GM12878 (cell line): ENCODE measurements around the gene MRTFA. TPM values are rescaled to one million over a fixed set of nuclear protein-coding genes. Genes with fewer than 3 reads are reported as not detected.

ENCODE experiments used
- ATAC-seq: fragments of 200-7000 bp; cut with Tn5 transposase; 3 replicates; pipeline ENCODE4 v1.9.1; 2020; ENCODE audit warnings: mild to moderate bottlenecking, moderate library complexity
- BruUV-seq: library from RNA; stranded (reverse); fragments of 400-500 nt; replicated peaks from 2 replicates; lab custom pipeline; 2021; lab: Mats Ljungman, UMichigan
- CTCF ChIA-PET: fragments of 300-600 bp; sonication (Branson Sonifier 250); formaldehyde crosslinking; extraction: SDS; loops from one replicate; lab custom pipeline; 2021; ENCODE audit warnings: inconsistent platforms; lab: Yijun Ruan, JAX
- POLR2A ChIA-PET: fragments of 350-600 bp; formaldehyde crosslinking; extraction: SDS; loops from one replicate; lab custom pipeline; 2021; ENCODE audit warnings: inconsistent platforms; lab: Charles Lee
- RAD21 ChIA-PET: fragments of 300-600 bp; sonication (Branson Sonifier 250); formaldehyde crosslinking; loops from one replicate; lab custom pipeline; 2023; ENCODE audit warnings: antibody characterized with exemption; ENCODE audit not compliant: unreplicated experiment; lab: Charles Lee
- SMC1A ChIA-PET: fragments of 300-600 bp; sonication (Branson Sonifier 250); formaldehyde crosslinking; loops from one replicate; lab custom pipeline; 2023; ENCODE audit not compliant: unreplicated experiment, uncharacterized antibody; lab: Charles Lee
- DNase-seq: peaks from one replicate; pipeline ENCODE4 v3.0.0-alpha.2; 2011; ENCODE audit warnings: low read depth, low spot score
- FAIRE-seq: peaks from 3 replicates; lab custom pipeline; 2011; peaks lifted over from hg19 to GRCh38; lab: Jason Lieb, UNC
- H2AFZ ChIP-seq: 2 replicates; pipeline ENCODE4 v1.6.0; 2011; ENCODE audit warnings: low read depth, low read length, control low read depth; ENCODE audit not compliant: control insufficient read depth
- H3K27ac ChIP-seq: 2 replicates; pipeline ENCODE4 v1.5.1; 2011; ENCODE audit warnings: control low read depth; ENCODE audit not compliant: control insufficient read depth, insufficient read depth
- H3K27me3 ChIP-seq, 2 experiments: replicated peaks in 1 of 2; 2 replicates each; pipeline versions ENCODE4 v1.6.0 to v1.6.1; 2011; ENCODE audit warnings: low read length in 1 of 2; ENCODE audit not compliant: control insufficient read depth in 2 of 2, insufficient read depth in 2 of 2
- H3K36me3 ChIP-seq, 2 experiments: 2 replicates each; pipeline ENCODE4 v1.5.1; 2011; ENCODE audit warnings: low read length in 1 of 2; ENCODE audit not compliant: control insufficient read depth in 2 of 2, insufficient read depth in 2 of 2
- H3K4me1 ChIP-seq: 2 replicates; pipeline ENCODE4 v1.6.1; 2011; ENCODE audit warnings: mild to moderate bottlenecking, low read length, moderate library complexity, mixed read lengths; ENCODE audit not compliant: control insufficient read depth, insufficient read depth
- H3K4me2 ChIP-seq: 2 replicates; pipeline ENCODE4 v1.6.0; 2011; ENCODE audit warnings: control low read depth; ENCODE audit not compliant: control insufficient read depth, insufficient read depth
- H3K4me3 ChIP-seq: fragments of 200-600 bp; sonication (generic); 2 replicates; pipeline ENCODE4 v1.5.1; 2016
- H3K79me2 ChIP-seq: 2 replicates; pipeline ENCODE4 v1.6.0; 2011; ENCODE audit warnings: low read length; ENCODE audit not compliant: control insufficient read depth, insufficient read depth
- H3K9ac ChIP-seq: 2 replicates; pipeline ENCODE4 v1.8.0; 2011; ENCODE audit warnings: low read length, control low read depth, mixed read lengths; ENCODE audit not compliant: control insufficient read depth, insufficient read depth
- H3K9me3 ChIP-seq: replicated peaks from 3 replicates; pipeline ENCODE4 v1.5.1; 2011; ENCODE audit warnings: mild to moderate bottlenecking, low read length; ENCODE audit not compliant: control insufficient read depth, insufficient read depth
- H4K20me1 ChIP-seq: 2 replicates; pipeline ENCODE4 v1.6.0; 2011; ENCODE audit not compliant: control insufficient read depth, insufficient read depth
- EP300 ChIP-seq, 2 experiments: fragments of 150-350 bp in 1 of 2; IDR thresholded peaks; 2 replicates each; pipeline ENCODE4 v1.6.1; 2011 to 2012; ENCODE audit warnings: low read depth in 2 of 2, low read length in 2 of 2, borderline replicate concordance in 1 of 2, improper control_type of control experiment in 1 of 2, inconsistent platforms in 1 of 2; ENCODE audit not compliant: control insufficient read depth in 1 of 2
- ETV6 ChIP-seq, 2 experiments: fragments of 450-650 bp in 1 of 2; IDR thresholded peaks in 1 of 2; conservative IDR thresholded peaks in 1 of 2; 2 replicates each; pipeline ENCODE4 v1.6.1; 2014; ENCODE audit warnings: antibody characterized with exemption in 1 of 2, borderline replicate concordance in 1 of 2, low read depth in 1 of 2, mild to moderate bottlenecking in 1 of 2, moderate library complexity in 1 of 2
- KLF5 ChIP-seq: fragments of 450-650 bp; IDR thresholded peaks from 2 replicates; pipeline ENCODE4 v1.6.1; 2014; ENCODE audit warnings: mild to moderate bottlenecking; ENCODE audit not compliant: partially characterized antibody
- NFYA ChIP-seq: IDR thresholded peaks from 2 replicates; pipeline ENCODE4 v1.6.1; 2011; ENCODE audit warnings: low read depth, mild to moderate bottlenecking, low read length, improper control_type of control experiment, borderline replicate concordance
- SPI1 ChIP-seq: IDR thresholded peaks from 2 replicates; pipeline ENCODE4 v1.6.1; 2011; ENCODE audit warnings: low read depth, mild to moderate bottlenecking, low read length, moderate library complexity, borderline replicate concordance; ENCODE audit not compliant: insufficient read depth
- YY1 ChIP-seq: IDR thresholded peaks from 2 replicates; pipeline ENCODE4 v1.6.1; 2011; ENCODE audit warnings: low read depth, mild to moderate bottlenecking, low read length
- ZNF217 ChIP-seq: fragments of 450-650 bp; IDR thresholded peaks from 2 replicates; pipeline ENCODE4 v1.6.1; 2017; ENCODE audit warnings: antibody characterized with exemption, mild to moderate bottlenecking
- WGBS: methylation state at CpG from one replicate; pipeline ENCODE4 v1.1.6; 2016; ENCODE audit warnings: low lambda C conversion rate; ENCODE audit not compliant: insufficient replicate concordance, insufficient coverage; ENCODE audit errors: missing lambda C conversion rate; 5-methylcytosine and 5-hydroxymethylcytosine counted together
- in situ Hi-C: fragments of 300-500 bp; cut with MboI; formaldehyde crosslinking; loops from 9 replicates; pipeline ENCODE4 v1.14.3; 2018; ENCODE audit warnings: mixed read lengths
- intact Hi-C: fragments of 100-400 bp; cut with micrococcal nuclease; formaldehyde crosslinking; loops from one replicate; pipeline ENCODE4 v1.14.2; 2022; ENCODE audit not compliant: unreplicated experiment
- polyA plus RNA-seq, 11 experiments: library from polyadenylated mRNA; depleted of rRNA in 4 of 11; unstranded in 6 of 11; stranded (reverse) in 5 of 11; fragments of >200 nt; fragmentation: Nextera tagmentation in 4 of 11; fragmentation: Illumina TruSeq in 1 of 11; extraction: Ambion mirVana in 4 of 11; extraction: Trizol in 1 of 11; gene quantifications; 1 replicate in 1 of 11; 2 replicates in 10 of 11; pipeline versions ENCODE4 v1.2.1 to v1.2.3, GENCODE V29; 2011 to 2016; ENCODE audit warnings: inconsistent platforms in 2 of 11, missing spikeins in 2 of 11, low read depth in 1 of 11
- total RNA-seq, 4 experiments: library from RNA; depleted of rRNA in 3 of 4; stranded (reverse); fragments of >200 nt in 3 of 4; fragmentation: Illumina TruSeq in 1 of 4; extraction: Trizol in 1 of 4; gene quantifications; 2 replicates each; pipeline versions ENCODE4 v1.2.1 to v1.2.3, GENCODE V29; 2013 to 2021
- TF ChIP-seq, protein P1 (sequence below): IDR thresholded peaks from 2 replicates; pipeline ENCODE4 v1.6.1; 2012; ENCODE audit warnings: low read depth, low read length, improper control_type of control experiment

The MRTFA gene
- total and polyA plus RNA-seq, 10 of the 15 experiments (the other 5 are each of a cell fraction or from before 2014, with no cell fraction given), result 2.0 to 63.9 (median 17.9) TPM

DNA sequence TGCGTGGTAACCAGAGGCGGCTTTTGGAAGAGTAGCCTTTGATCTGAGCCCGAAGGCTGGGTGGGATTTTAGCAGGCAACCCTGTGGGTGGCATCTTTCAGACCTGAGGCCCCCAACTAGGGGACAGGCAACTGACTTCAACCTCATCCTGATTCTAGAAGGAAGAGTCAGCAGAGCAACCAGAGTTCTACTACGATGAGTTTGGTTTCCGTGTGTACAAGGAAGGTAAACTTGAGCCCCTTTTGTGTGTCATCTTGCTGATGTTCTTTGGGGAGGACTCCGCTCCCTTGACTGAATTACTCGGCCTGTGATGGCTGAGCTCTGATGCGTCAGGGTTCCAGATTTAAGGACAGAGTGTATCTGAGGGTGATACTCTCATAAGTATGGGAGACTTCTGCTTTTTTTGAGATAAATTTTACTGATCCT lies 234.5 kb downstream of the MRTFA start:
- ATAC-seq (no peak), FAIRE-seq (no peak), DNase-seq (no peak)
- in situ Hi-C loops (no loop called here), intact Hi-C loops (no loop called here)
- Histone ChIP-seq H3K27ac (peak overlapping the region; percentile 26), H3K4me2 (no peak overlapping the region), H2AFZ (no peak overlapping the region), H3K9me3 (no peaks in the 10 kb centered on the region), H3K9ac (no peak overlapping the region), H3K4me3 (no peak overlapping the region), H4K20me1 (peaks cover 2% of the 10 kb centered on the region; the same call in 1 of the 2 replicates), H3K79me2 (no peaks in the 10 kb centered on the region), H3K36me3 (peaks cover 9 to 18% of the 10 kb centered on the region in 2 experiments), H3K27me3 (no peaks in the 10 kb centered on the region), H3K4me1 (peaks cover 38% of the 10 kb centered on the region)
- SMC1A ChIA-PET, result no interaction called here
- WGBS, result 71% methylated on average over 8 of the region's 8 CpGs
- RAD21 ChIA-PET, result no interaction called here
- BruUV-seq, result no TSS peak
- CTCF ChIA-PET, result no interaction called here
- peak; percentile 40; the same call in 1 of the 2 replicates for TF ChIP-seq SPI1
- no peak for TF ChIP-seq YY1
- POLR2A ChIA-PET, result no interaction called here

DNA sequence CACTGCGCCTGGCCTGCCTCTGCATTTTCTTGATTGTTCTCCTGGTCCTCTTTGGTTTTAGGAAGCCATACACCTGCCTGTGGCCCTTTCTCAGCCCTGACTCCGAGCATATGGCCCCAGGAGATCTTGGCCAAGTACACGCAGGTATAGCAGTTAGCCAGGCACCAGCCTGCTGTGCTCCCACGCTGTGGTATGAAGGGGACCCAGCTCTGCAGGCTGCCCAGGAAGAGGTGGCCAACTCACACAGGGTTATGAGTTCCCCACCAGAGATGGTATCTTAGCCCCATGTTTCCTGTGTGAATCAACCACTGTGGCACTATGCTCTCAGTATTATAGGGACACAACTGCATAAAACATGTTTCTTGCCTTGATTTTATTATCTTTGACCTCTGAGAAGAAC lies 235.0 kb downstream of the MRTFA start:
- POLR2A ChIA-PET, result interaction anchor here (1.2 kb wide), 1 partner anchor 13 kb away, joined by 5 read pairs; no protein-coding TSS in a partner anchor
- no peak for DNase-seq
- intact Hi-C loops, result no loop called here
- 57% methylated on average over 4 of the region's 4 CpGs for WGBS
- SMC1A ChIA-PET, result interaction anchor here (1.6 to 2.9 kb wide), 4 partner anchors 8 to 244 kb away, joined by 3 to 25 read pairs (median 8); no protein-coding TSS in a partner anchor
- CTCF ChIA-PET, result no interaction called here
- Histone ChIP-seq H4K20me1 (peaks cover 2% of the 10 kb centered on the region; the same call in 1 of the 2 replicates), H3K4me3 (no peak overlapping the region), H3K27ac (peak overlapping the region; percentile 26), H3K4me2 (no peak overlapping the region), H2AFZ (no peak overlapping the region), H3K36me3 (peaks cover 8 to 16% of the 10 kb centered on the region in 2 experiments), H3K9ac (no peak overlapping the region), H3K79me2 (no peaks in the 10 kb centered on the region)
- no peak for FAIRE-seq
- in situ Hi-C loops, result no loop called here
- RAD21 ChIA-PET, result no interaction called here
- BruUV-seq, result no TSS peak
- ATAC-seq, result no peak
- no peak for TF ChIP-seq ZNF217
- no peak for TF ChIP-seq EP300 (IDR thresholded peaks at IDR 0.05; ENCODE audit: borderline replicate concordance in 1 of 2, control insufficient read depth in 1 of 2, low read depth in 2 of 2, low read length in 2 of 2)
- no peak for TF ChIP-seq KLF5
- TF ChIP-seq ETV6 (conservative IDR thresholded peaks at IDR 0.05 in 1 of 2, IDR thresholded peaks at IDR 0.05 in 1 of 2; ENCODE audit: borderline replicate concordance in 1 of 2, low read depth in 1 of 2), result no peak
- TF ChIP-seq, protein P1, sequence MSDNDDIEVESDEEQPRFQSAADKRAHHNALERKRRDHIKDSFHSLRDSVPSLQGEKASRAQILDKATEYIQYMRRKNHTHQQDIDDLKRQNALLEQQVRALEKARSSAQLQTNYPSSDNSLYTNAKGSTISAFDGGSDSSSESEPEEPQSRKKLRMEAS, result no peak
- TF ChIP-seq NFYA, result no peak
- TF ChIP-seq, all 136 proteins: peak for 0
- H3K9me3 ChIP-seq, result no peaks in the 10 kb centered on the region
- H3K4me1 ChIP-seq, result peaks cover 38% of the 10 kb centered on the region
- H3K27me3 ChIP-seq, result no peaks in the 10 kb centered on the region
